ENCODE data around the gene SKA1. TPM values are rescaled to one million over a fixed set of nuclear protein-coding genes. Genes with fewer than 3 reads are reported as not detected.
A peak's percentile ranks its signal among the peaks of the same experiment; 100 is the strongest.

The SKA1 gene
- total and polyA plus RNA-seq, 2 of the 13 experiments (the other 11 are each of a cell fraction or from before 2014, with no cell fraction given), result 5.3 to 21.3 TPM

- TF ChIP-seq RARG (CRISPR knock-in tag; IDR thresholded peaks at IDR 0.05; ENCODE audit: low read depth) (no peak), MAFG (CRISPR knock-in tag; IDR thresholded peaks at IDR 0.05) (no peak), KLF12 (CRISPR knock-in tag; IDR thresholded peaks at IDR 0.05; ENCODE audit: borderline replicate concordance) (no peak), ZSCAN22 (CRISPR knock-in tag; IDR thresholded peaks at IDR 0.05) (no peak), BORCS8-MEF2B (CRISPR knock-in tag; IDR thresholded peaks at IDR 0.05) (peak; percentile 68), TSC22D2 (CRISPR knock-in tag; IDR thresholded peaks at IDR 0.05; ENCODE audit: borderline replicate concordance) (no peak), ZBTB7A (CRISPR knock-in tag; IDR thresholded peaks at IDR 0.05) (no peak), THYN1 (CRISPR knock-in tag; IDR thresholded peaks at IDR 0.05; ENCODE audit: borderline replicate concordance, low read depth) (no peak), NAIF1 (CRISPR knock-in tag; IDR thresholded peaks at IDR 0.05; ENCODE audit: borderline replicate concordance) (no peak), SIX4 (CRISPR knock-in tag; IDR thresholded peaks at IDR 0.05) (no peak), ZNF512 (CRISPR knock-in tag; IDR thresholded peaks at IDR 0.05) (no peak), ZNF530 (CRISPR knock-in tag; IDR thresholded peaks at IDR 0.05; ENCODE audit: low read depth) (no peak), ZNF124 (CRISPR knock-in tag; IDR thresholded peaks at IDR 0.05) (no peak), TBP (CRISPR knock-in tag; IDR thresholded peaks at IDR 0.05) (no peak), E2F1 (CRISPR knock-in tag; IDR thresholded peaks at IDR 0.05) (no peak), SNAPC2 (CRISPR knock-in tag; IDR thresholded peaks at IDR 0.05) (no peak), ZNF432 (CRISPR knock-in tag; IDR thresholded peaks at IDR 0.05; ENCODE audit: borderline replicate concordance) (no peak), ZNF879 (CRISPR knock-in tag; IDR thresholded peaks at IDR 0.05) (no peak), HOXA7 (CRISPR knock-in tag; IDR thresholded peaks at IDR 0.05) (no peak)
- TF ChIP-seq, protein P1, sequence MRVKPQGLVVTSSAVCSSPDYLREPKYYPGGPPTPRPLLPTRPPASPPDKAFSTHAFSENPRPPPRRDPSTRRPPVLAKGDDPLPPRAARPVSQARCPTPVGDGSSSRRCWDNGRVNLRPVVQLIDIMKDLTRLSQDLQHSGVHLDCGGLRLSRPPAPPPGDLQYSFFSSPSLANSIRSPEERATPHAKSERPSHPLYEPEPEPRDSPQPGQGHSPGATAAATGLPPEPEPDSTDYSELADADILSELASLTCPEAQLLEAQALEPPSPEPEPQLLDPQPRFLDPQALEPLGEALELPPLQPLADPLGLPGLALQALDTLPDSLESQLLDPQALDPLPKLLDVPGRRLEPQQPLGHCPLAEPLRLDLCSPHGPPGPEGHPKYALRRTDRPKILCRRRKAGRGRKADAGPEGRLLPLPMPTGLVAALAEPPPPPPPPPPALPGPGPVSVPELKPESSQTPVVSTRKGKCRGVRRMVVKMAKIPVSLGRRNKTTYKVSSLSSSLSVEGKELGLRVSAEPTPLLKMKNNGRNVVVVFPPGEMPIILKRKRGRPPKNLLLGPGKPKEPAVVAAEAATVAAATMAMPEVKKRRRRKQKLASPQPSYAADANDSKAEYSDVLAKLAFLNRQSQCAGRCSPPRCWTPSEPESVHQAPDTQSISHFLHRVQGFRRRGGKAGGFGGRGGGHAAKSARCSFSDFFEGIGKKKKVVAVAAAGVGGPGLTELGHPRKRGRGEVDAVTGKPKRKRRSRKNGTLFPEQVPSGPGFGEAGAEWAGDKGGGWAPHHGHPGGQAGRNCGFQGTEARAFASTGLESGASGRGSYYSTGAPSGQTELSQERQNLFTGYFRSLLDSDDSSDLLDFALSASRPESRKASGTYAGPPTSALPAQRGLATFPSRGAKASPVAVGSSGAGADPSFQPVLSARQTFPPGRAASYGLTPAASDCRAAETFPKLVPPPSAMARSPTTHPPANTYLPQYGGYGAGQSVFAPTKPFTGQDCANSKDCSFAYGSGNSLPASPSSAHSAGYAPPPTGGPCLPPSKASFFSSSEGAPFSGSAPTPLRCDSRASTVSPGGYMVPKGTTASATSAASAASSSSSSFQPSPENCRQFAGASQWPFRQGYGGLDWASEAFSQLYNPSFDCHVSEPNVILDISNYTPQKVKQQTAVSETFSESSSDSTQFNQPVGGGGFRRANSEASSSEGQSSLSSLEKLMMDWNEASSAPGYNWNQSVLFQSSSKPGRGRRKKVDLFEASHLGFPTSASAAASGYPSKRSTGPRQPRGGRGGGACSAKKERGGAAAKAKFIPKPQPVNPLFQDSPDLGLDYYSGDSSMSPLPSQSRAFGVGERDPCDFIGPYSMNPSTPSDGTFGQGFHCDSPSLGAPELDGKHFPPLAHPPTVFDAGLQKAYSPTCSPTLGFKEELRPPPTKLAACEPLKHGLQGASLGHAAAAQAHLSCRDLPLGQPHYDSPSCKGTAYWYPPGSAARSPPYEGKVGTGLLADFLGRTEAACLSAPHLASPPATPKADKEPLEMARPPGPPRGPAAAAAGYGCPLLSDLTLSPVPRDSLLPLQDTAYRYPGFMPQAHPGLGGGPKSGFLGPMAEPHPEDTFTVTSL (CRISPR knock-in tag; IDR thresholded peaks at IDR 0.05; ENCODE audit: borderline replicate concordance), result no peak
- TF ChIP-seq, protein P2, sequence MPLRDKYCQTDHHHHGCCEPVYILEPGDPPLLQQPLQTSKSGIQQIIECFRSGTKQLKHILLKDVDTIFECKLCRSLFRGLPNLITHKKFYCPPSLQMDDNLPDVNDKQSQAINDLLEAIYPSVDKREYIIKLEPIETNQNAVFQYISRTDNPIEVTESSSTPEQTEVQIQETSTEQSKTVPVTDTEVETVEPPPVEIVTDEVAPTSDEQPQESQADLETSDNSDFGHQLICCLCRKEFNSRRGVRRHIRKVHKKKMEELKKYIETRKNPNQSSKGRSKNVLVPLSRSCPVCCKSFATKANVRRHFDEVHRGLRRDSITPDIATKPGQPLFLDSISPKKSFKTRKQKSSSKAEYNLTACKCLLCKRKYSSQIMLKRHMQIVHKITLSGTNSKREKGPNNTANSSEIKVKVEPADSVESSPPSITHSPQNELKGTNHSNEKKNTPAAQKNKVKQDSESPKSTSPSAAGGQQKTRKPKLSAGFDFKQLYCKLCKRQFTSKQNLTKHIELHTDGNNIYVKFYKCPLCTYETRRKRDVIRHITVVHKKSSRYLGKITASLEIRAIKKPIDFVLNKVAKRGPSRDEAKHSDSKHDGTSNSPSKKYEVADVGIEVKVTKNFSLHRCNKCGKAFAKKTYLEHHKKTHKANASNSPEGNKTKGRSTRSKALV (CRISPR knock-in tag; IDR thresholded peaks at IDR 0.05), result no peak
These were observed 27.0 kb downstream of the SKA1 start (continued) for GRCh38 chr18:50401888-50402287.
